GM18505 (cell line): ENCODE results near the gene NELFE.

Experiments
- ATAC-seq: cut with Tn5 transposase; IDR thresholded peaks from one replicate; pipeline ENCODE4 v1.9.1; 2021; ENCODE audit not compliant: unreplicated experiment
- POLR2A ChIP-seq: IDR thresholded peaks from 4 replicates; pipeline ENCODE4 v1.6.1; 2011; ENCODE audit warnings: borderline replicate concordance; ENCODE audit not compliant: insufficient read depth, insufficient read length; ENCODE audit errors: extremely low read depth

NELFE gene

DNA sequence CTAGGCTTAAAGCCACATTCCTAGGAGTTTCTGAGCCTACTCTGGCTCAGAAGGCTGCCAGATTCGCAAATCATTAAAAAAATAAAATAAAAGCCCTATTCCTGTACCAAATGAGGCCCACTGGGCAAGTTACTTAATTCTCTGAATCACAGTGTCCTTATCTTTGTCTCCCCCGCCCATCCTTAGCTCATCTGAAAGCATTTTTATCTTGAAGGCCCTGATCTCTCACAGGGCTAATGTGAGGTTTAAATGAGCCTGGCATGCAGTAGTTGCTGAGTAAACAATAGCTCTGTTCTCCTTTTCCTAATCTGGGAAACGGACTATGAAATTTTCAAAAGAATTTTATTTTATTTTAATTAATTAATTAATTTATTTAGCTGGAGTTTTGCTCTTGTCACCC is 54.8 kb downstream of the NELFE start:
- ATAC-seq, result no peak
- TF ChIP-seq POLR2A, result no peak
